AG04450 (cell line): ENCODE measurements around the gene CNTNAP2. TPM values are rescaled to one million over a fixed set of nuclear protein-coding genes. Genes with fewer than 3 reads are reported as not detected.

Experiments
- CTCF ChIA-PET: fragments of 300-600, 350-600 bp; formaldehyde crosslinking; extraction: SDS; loops from one replicate; lab custom pipeline; 2022; ENCODE audit warnings: antibody characterized with exemption, inconsistent platforms; lab: Charles Lee
- POLR2A ChIA-PET: fragments of 350-600 bp; formaldehyde crosslinking; extraction: SDS; loops from one replicate; lab custom pipeline; 2021; ENCODE audit warnings: antibody characterized with exemption, inconsistent platforms; lab: Yijun Ruan, JAX
- DNase-seq: peaks from one replicate; pipeline ENCODE4 v3.0.0-alpha.2; 2011; ENCODE audit warnings: low read depth, low spot score
- H3K27ac ChIP-seq: one replicate; pipeline ENCODE4 v1.5.1; 2012; ENCODE audit warnings: low read depth, low read length, control low read depth
- H3K27me3 ChIP-seq: one replicate; pipeline ENCODE4 v1.6.0; 2012; ENCODE audit warnings: low read length; ENCODE audit not compliant: control insufficient read depth, insufficient read depth
- H3K4me3 ChIP-seq: 2 replicates; pipeline ENCODE4 v1.5.1; 2011; ENCODE audit warnings: mild to moderate bottlenecking, low read depth, low read length, control low read depth
- H3K9me3 ChIP-seq: 2 replicates; pipeline ENCODE4 v1.5.1; 2012; ENCODE audit warnings: low read length; ENCODE audit not compliant: control insufficient read depth, insufficient read depth
- CTCF ChIP-seq: IDR thresholded peaks from 2 replicates; pipeline ENCODE4 v1.5.1; 2011; ENCODE audit warnings: low read depth, low read length, control low read depth, inconsistent platforms
- polyA plus RNA-seq: library from polyadenylated mRNA; depleted of rRNA; stranded (reverse); fragments of >200 nt; gene quantifications from 2 replicates; pipeline ENCODE4 v1.2.3, GENCODE V29; 2011

CNTNAP2 gene
- polyA plus RNA-seq, 1 experiment = not detected

- H3K27me3 ChIP-seq = no peaks in the 10 kb centered on the region
- H3K27ac ChIP-seq = no peak overlapping the region
- H3K9me3 ChIP-seq = no peaks in the 10 kb centered on the region
- no peak overlapping the region for H3K4me3 ChIP-seq
- POLR2A ChIA-PET = no interaction called here
- CTCF ChIA-PET = no interaction called here
- DNase-seq = no peak
- no peak for TF ChIP-seq CTCF
Measured at GRCh38 chr7:146126767-146127509, 10.3 kb downstream of the CNTNAP2 start.

- H3K4me3 ChIP-seq = no peak overlapping the region
- no peaks in the 10 kb centered on the region for H3K27me3 ChIP-seq
- no peak for DNase-seq
- TF ChIP-seq CTCF = no peak
- no peak overlapping the region for H3K27ac ChIP-seq
- ChIA-PET CTCF (no interaction called here), POLR2A (no interaction called here)
- no peaks in the 10 kb centered on the region for H3K9me3 ChIP-seq
Measured at GRCh38 chr7:146129296-146129695, 12.7 kb downstream of the CNTNAP2 start.

GRCh38 chr7:146129997-146130396, 13.4 kb downstream of the CNTNAP2 start:
- DNase-seq = no peak
- H3K27ac ChIP-seq = no peak overlapping the region
- no peaks in the 10 kb centered on the region for H3K9me3 ChIP-seq
- no peak for TF ChIP-seq CTCF
- no peaks in the 10 kb centered on the region for H3K27me3 ChIP-seq
- CTCF ChIA-PET = no interaction called here
- no peak overlapping the region for H3K4me3 ChIP-seq
- POLR2A ChIA-PET = no interaction called here

- H3K27ac ChIP-seq = no peak overlapping the region
- DNase-seq = no peak
- TF ChIP-seq CTCF = no peak
- peaks cover 5% of the 10 kb centered on the region; the same call in 1 of the 2 replicates for H3K9me3 ChIP-seq
- POLR2A ChIA-PET = no interaction called here
- no peaks in the 10 kb centered on the region for H3K27me3 ChIP-seq
- no peak overlapping the region for H3K4me3 ChIP-seq
- CTCF ChIA-PET = no interaction called here
Measured at GRCh38 chr7:146131701-146132100, 15.1 kb downstream of the CNTNAP2 start.

- no peak for TF ChIP-seq CTCF
- ChIA-PET CTCF (no interaction called here), POLR2A (no interaction called here)
- Histone ChIP-seq H3K4me3 (no peak overlapping the region), H3K27ac (no peak overlapping the region), H3K27me3 (no peaks in the 10 kb centered on the region), H3K9me3 (peaks cover 5% of the 10 kb centered on the region; the same call in 1 of the 2 replicates)
- DNase-seq = no peak
Measured at GRCh38 chr7:146136357-146136875, 19.8 kb downstream of the CNTNAP2 start.
